ENCODE results near the gene CD34. TPM values are rescaled to one million over a fixed set of nuclear protein-coding genes. Genes with fewer than 3 reads are reported as not detected.

CD34 gene
- total RNA-seq, 2 experiments from 2014 or later: not detected

GRCh38 chr1:207903053-207903452 is 7.9 kb downstream of the CD34 start:
- ATAC-seq (ENCODE audit: low read depth): no peak
- H3K4me1 Mint-ChIP-seq: peaks cover 36% of the 10 kb centered on the region
- H3K36me3 Mint-ChIP-seq: no peaks in the 10 kb centered on the region
- no peak overlapping the region for H3K4me3 Mint-ChIP-seq
- no peak for DNase-seq
- no peaks in the 10 kb centered on the region for H3K9me3 Mint-ChIP-seq
- POLR2A ChIA-PET: interaction anchor here (1.1 kb wide), 1 partner anchor 34 kb away, joined by 3 read pairs; no protein-coding TSS in a partner anchor
- H3K27me3 Mint-ChIP-seq: peaks cover 7% of the 10 kb centered on the region
- H3K27ac Mint-ChIP-seq: no peak overlapping the region

DNA sequence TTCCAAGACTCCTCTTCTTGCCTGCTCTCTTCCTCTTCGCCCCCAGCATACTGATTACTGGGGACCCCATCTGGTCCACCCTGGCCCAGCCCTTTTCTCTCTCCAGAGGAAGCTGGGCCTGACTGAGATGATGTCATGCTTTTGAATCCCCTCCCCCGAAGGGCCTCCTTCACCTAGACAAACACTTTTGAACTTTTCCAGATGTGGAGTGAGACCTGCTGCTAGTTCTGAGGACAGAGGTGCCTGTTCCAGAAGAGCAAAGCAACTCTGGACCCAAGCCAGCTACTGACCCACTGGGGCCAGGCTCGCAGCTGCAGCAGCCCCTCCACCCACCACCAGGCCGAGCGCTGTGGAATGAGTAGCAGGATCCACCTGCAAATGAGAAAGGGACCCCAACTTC is 8.4 kb downstream of the CD34 start:
- H3K4me3 Mint-ChIP-seq: no peak overlapping the region
- H3K27me3 Mint-ChIP-seq: peaks cover 2% of the 10 kb centered on the region
- H3K4me1 Mint-ChIP-seq: peaks cover 36% of the 10 kb centered on the region
- H3K36me3 Mint-ChIP-seq: no peaks in the 10 kb centered on the region
- DNase-seq (no peak), ATAC-seq (ENCODE audit: low read depth) (no peak)
- no peak overlapping the region for H3K27ac Mint-ChIP-seq
- H3K9me3 Mint-ChIP-seq: no peaks in the 10 kb centered on the region
- POLR2A ChIA-PET: interaction anchor here (1.1 kb wide), 1 partner anchor 34 kb away, joined by 3 read pairs; no protein-coding TSS in a partner anchor

- Mint-ChIP-seq H3K27ac (peak overlapping the region; percentile 61), H3K27me3 (no peaks in the 10 kb centered on the region), H3K36me3 (no peaks in the 10 kb centered on the region), H3K9me3 (no peaks in the 10 kb centered on the region), H3K4me1 (peaks cover 36% of the 10 kb centered on the region), H3K4me3 (peak overlapping the region; percentile 35)
- ATAC-seq (ENCODE audit: low read depth) (peak; percentile 67), DNase-seq (no peak)
- POLR2A ChIA-PET: interaction anchor here (0.7 kb wide), 1 partner anchor 107 kb away, joined by 3 read pairs; no protein-coding TSS in a partner anchor
These were observed 9.8 kb downstream of the CD34 start for GRCh38 chr1:207901041-207901653.

- peaks cover 5% of the 10 kb centered on the region for H3K27me3 Mint-ChIP-seq
- ATAC-seq (ENCODE audit: low read depth): no peak
- H3K27ac Mint-ChIP-seq: no peak overlapping the region
- POLR2A ChIA-PET: no interaction called here
- no peaks in the 10 kb centered on the region for H3K36me3 Mint-ChIP-seq
- no peaks in the 10 kb centered on the region for H3K9me3 Mint-ChIP-seq
- H3K4me1 Mint-ChIP-seq: peaks cover 29% of the 10 kb centered on the region
- no peak for DNase-seq
- no peak overlapping the region for H3K4me3 Mint-ChIP-seq
These were observed 12.1 kb downstream of the CD34 start for GRCh38 chr1:207898836-207899235.

DNA sequence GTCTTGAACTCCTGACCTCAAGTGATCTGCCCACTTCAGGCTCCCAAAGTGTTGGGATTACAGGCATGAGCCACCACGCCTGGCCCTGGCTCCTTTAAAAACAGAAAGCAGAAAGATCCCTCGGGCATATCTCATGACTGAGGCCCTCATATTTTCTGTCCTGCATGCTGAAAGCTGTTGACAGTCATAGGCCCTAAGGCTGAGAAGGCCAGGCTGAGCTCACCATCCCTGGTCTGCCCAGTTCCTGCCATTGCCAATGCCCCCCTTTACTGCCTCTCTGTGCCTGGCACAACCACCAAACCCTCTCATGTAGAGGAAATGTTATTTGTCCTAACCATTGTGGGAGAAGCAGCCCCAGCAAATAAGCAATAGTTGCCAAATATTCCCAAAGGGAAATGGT is 12.7 kb downstream of the CD34 start:
- peaks cover 25% of the 10 kb centered on the region for H3K4me1 Mint-ChIP-seq
- H3K36me3 Mint-ChIP-seq: no peaks in the 10 kb centered on the region
- no peak overlapping the region for H3K4me3 Mint-ChIP-seq
- peaks cover 9% of the 10 kb centered on the region for H3K27me3 Mint-ChIP-seq
- H3K9me3 Mint-ChIP-seq: no peaks in the 10 kb centered on the region
- POLR2A ChIA-PET: no interaction called here
- ATAC-seq (ENCODE audit: low read depth) (no peak), DNase-seq (no peak)
- no peak overlapping the region for H3K27ac Mint-ChIP-seq

- Mint-ChIP-seq H3K27ac (no peak overlapping the region), H3K4me3 (no peak overlapping the region), H3K36me3 (no peaks in the 10 kb centered on the region), H3K4me1 (peaks cover 18% of the 10 kb centered on the region), H3K27me3 (peaks cover 10% of the 10 kb centered on the region), H3K9me3 (no peaks in the 10 kb centered on the region)
- POLR2A ChIA-PET: interaction anchor here (0.8 kb wide), 1 partner anchor 66 kb away, joined by 3 read pairs; no protein-coding TSS in a partner anchor
- no peak for ATAC-seq (ENCODE audit: low read depth)
- DNase-seq: no peak
These were observed 13.7 kb downstream of the CD34 start for GRCh38 chr1:207897188-207897587.

DNA sequence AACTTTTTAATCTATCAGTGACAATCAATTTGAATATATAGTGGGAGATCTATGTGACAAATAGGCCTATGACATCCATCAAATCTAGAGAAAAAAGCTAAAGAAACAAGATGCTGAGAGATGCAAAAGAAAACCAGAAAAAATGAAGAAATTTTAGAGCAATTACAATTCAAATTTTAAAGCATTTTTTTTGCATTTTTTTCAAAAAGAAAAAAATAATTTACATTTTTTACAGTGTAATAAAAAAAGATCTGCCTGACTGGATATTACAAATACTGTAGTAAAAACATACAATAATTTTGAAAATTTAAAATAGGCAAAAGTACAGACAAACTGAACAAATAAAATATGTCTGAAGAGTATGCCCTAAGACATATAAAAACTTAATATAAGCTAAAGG is 14.4 kb downstream of the CD34 start:
- POLR2A ChIA-PET: interaction anchor here (0.8 kb wide), 1 partner anchor 67 kb away, joined by 3 read pairs; no protein-coding TSS in a partner anchor
- no peaks in the 10 kb centered on the region for H3K9me3 Mint-ChIP-seq
- ATAC-seq (ENCODE audit: low read depth) (no peak), DNase-seq (no peak)
- H3K4me3 Mint-ChIP-seq: no peak overlapping the region
- H3K4me1 Mint-ChIP-seq: peaks cover 12% of the 10 kb centered on the region
- peaks cover 10% of the 10 kb centered on the region for H3K27me3 Mint-ChIP-seq
- H3K36me3 Mint-ChIP-seq: no peaks in the 10 kb centered on the region
- H3K27ac Mint-ChIP-seq: no peak overlapping the region

DNA sequence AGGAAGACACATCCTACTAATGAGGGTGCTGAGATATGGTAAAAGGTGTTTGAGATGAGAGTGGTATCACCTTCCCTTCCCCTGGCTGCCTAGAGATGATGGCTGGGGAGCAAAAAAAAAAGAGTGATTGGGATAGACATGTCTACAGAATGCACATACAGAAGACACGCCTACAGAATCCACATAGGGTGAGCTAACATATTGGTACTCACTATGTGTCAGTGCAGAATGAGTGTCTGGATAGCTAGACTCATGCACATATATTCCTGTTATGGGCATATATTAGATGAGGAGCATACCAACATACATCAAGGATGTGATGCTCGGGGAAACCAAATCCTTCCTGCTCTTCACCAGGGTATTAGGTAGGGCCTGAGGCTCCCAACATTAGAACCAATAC is 16.2 kb downstream of the CD34 start:
- no peaks in the 10 kb centered on the region for H3K9me3 Mint-ChIP-seq
- peaks cover 2% of the 10 kb centered on the region for H3K4me1 Mint-ChIP-seq
- no peak overlapping the region for H3K4me3 Mint-ChIP-seq
- H3K27me3 Mint-ChIP-seq: peaks cover 10% of the 10 kb centered on the region
- H3K36me3 Mint-ChIP-seq: no peaks in the 10 kb centered on the region
- POLR2A ChIA-PET: no interaction called here
- DNase-seq (no peak), ATAC-seq (ENCODE audit: low read depth) (no peak)
- no peak overlapping the region for H3K27ac Mint-ChIP-seq

- H3K27ac Mint-ChIP-seq: no peak overlapping the region
- peaks cover 2% of the 10 kb centered on the region for H3K4me1 Mint-ChIP-seq
- no peak overlapping the region for H3K4me3 Mint-ChIP-seq
- POLR2A ChIA-PET: no interaction called here
- peaks cover 10% of the 10 kb centered on the region for H3K27me3 Mint-ChIP-seq
- DNase-seq (no peak), ATAC-seq (ENCODE audit: low read depth) (no peak)
- H3K36me3 Mint-ChIP-seq: no peaks in the 10 kb centered on the region
- no peaks in the 10 kb centered on the region for H3K9me3 Mint-ChIP-seq
These were observed 17.0 kb downstream of the CD34 start for GRCh38 chr1:207893737-207894582.

- H3K36me3 Mint-ChIP-seq: no peaks in the 10 kb centered on the region
- peaks cover 2% of the 10 kb centered on the region for H3K4me1 Mint-ChIP-seq
- POLR2A ChIA-PET: no interaction called here
- H3K9me3 Mint-ChIP-seq: no peaks in the 10 kb centered on the region
- ATAC-seq (ENCODE audit: low read depth) (no peak), DNase-seq (no peak)
- peaks cover 11% of the 10 kb centered on the region for H3K27me3 Mint-ChIP-seq
- no peak overlapping the region for H3K4me3 Mint-ChIP-seq
- H3K27ac Mint-ChIP-seq: no peak overlapping the region
These were observed 18.2 kb downstream of the CD34 start for GRCh38 chr1:207892764-207893163.

GRCh38 chr1:207891148-207891547 is 19.8 kb downstream of the CD34 start:
- Mint-ChIP-seq H3K4me3 (no peak overlapping the region), H3K9me3 (no peaks in the 10 kb centered on the region), H3K36me3 (no peaks in the 10 kb centered on the region), H3K27ac (no peak overlapping the region), H3K4me1 (peaks cover 4% of the 10 kb centered on the region), H3K27me3 (peaks cover 11% of the 10 kb centered on the region)
- POLR2A ChIA-PET: no interaction called here
- DNase-seq (no peak), ATAC-seq (ENCODE audit: low read depth) (no peak)

DNA sequence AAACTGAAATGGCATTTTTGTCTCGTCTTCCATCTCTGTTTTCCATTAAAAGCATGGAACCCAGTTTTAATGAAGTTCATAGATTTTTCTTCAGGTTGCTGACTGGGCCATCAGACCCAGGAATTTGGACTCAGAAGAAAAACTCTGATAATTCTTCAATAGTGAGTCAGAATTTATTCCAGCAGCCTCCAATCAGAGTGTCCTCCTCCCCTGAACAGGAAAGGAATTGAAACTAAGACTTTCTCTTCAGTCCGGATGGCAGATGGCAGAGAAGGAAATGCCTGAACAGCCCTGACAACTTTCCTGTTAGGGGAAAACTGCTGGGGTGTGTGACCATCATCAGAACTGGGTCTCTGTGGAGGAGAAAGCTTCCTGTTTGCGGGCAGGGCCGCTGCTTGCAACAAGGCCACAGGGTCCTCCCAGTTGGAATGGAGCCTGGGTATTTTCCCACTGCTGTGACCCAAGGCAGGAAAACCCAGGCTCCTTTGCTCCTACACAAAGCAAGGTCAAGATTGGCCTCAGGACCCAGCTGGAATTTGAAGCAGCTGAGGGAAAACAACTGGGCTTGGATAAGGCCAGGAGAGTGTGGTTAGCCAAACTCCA is 20.7 kb downstream of the CD34 start:
- POLR2A ChIA-PET: no interaction called here
- Mint-ChIP-seq H3K27me3 (peaks cover 11% of the 10 kb centered on the region), H3K4me1 (peaks cover 8% of the 10 kb centered on the region), H3K9me3 (no peaks in the 10 kb centered on the region), H3K4me3 (no peak overlapping the region), H3K27ac (no peak overlapping the region), H3K36me3 (no peaks in the 10 kb centered on the region)
- ATAC-seq (ENCODE audit: low read depth): no peak
- no peak for DNase-seq

DNA sequence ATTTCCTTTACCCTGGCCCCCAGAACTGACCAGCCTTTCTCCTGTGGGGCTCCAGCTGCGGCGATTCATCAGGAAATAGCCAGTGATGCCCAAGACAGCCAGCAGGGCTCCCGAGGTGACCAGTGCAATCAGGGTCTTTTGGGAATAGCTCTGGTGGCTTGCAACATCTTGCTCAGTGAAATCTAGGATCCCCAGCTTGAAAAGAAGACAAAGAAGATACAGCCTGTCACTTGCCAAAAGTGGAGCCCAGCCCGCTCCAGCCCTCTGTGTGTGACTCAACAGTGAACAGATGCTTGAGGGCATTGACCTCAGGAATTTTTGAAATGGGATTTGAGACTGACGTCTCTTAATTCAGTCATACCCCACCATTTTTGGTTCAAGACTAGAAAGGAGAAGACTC is 22.3 kb downstream of the CD34 start:
- H3K36me3 Mint-ChIP-seq: no peaks in the 10 kb centered on the region
- peaks cover 20% of the 10 kb centered on the region for H3K4me1 Mint-ChIP-seq
- H3K9me3 Mint-ChIP-seq: no peaks in the 10 kb centered on the region
- POLR2A ChIA-PET: no interaction called here
- peaks cover 6% of the 10 kb centered on the region for H3K27me3 Mint-ChIP-seq
- DNase-seq (no peak), ATAC-seq (ENCODE audit: low read depth) (no peak)
- no peak overlapping the region for H3K4me3 Mint-ChIP-seq
- no peak overlapping the region for H3K27ac Mint-ChIP-seq
